ENCODE measurements around the gene EIF4G3.

Gene EIF4G3

GRCh38 chr1:20882837-20883236 is 293.9 kb downstream of the EIF4G3 start:
- TF ChIP-seq, protein P1, sequence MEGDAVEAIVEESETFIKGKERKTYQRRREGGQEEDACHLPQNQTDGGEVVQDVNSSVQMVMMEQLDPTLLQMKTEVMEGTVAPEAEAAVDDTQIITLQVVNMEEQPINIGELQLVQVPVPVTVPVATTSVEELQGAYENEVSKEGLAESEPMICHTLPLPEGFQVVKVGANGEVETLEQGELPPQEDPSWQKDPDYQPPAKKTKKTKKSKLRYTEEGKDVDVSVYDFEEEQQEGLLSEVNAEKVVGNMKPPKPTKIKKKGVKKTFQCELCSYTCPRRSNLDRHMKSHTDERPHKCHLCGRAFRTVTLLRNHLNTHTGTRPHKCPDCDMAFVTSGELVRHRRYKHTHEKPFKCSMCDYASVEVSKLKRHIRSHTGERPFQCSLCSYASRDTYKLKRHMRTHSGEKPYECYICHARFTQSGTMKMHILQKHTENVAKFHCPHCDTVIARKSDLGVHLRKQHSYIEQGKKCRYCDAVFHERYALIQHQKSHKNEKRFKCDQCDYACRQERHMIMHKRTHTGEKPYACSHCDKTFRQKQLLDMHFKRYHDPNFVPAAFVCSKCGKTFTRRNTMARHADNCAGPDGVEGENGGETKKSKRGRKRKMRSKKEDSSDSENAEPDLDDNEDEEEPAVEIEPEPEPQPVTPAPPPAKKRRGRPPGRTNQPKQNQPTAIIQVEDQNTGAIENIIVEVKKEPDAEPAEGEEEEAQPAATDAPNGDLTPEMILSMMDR (IDR thresholded peaks at IDR 0.05; ENCODE audit: low read depth, low read length): no peak
- peaks cover 27% of the 10 kb centered on the region for H3K36me3 ChIP-seq
- no peak overlapping the region for H3K27ac ChIP-seq
- no peak overlapping the region for H3K4me3 ChIP-seq (ENCODE audit: low read depth, low read length)
- no peak for DNase-seq
- H3K27me3 ChIP-seq (ENCODE audit: insufficient read depth, low read depth, severe bottlenecking): no peaks in the 10 kb centered on the region
- H3K9me3 ChIP-seq (ENCODE audit: severe bottlenecking): no peaks in the 10 kb centered on the region

GRCh38 chr1:20878799-20879198 is 297.9 kb downstream of the EIF4G3 start:
- no peak overlapping the region for H3K4me3 ChIP-seq (ENCODE audit: low read depth, low read length)
- H3K27me3 ChIP-seq (ENCODE audit: insufficient read depth, low read depth, severe bottlenecking): no peaks in the 10 kb centered on the region
- H3K27ac ChIP-seq: no peak overlapping the region
- no peaks in the 10 kb centered on the region for H3K9me3 ChIP-seq (ENCODE audit: severe bottlenecking)
- peaks cover 19% of the 10 kb centered on the region for H3K36me3 ChIP-seq
- no peak for DNase-seq
- TF ChIP-seq, protein P1 (IDR thresholded peaks at IDR 0.05; ENCODE audit: low read depth, low read length): no peak

- no peaks in the 10 kb centered on the region for H3K27me3 ChIP-seq (ENCODE audit: insufficient read depth, low read depth, severe bottlenecking)
- no peak for DNase-seq
- peaks cover 25% of the 10 kb centered on the region for H3K36me3 ChIP-seq
- no peak overlapping the region for H3K27ac ChIP-seq
- H3K4me3 ChIP-seq (ENCODE audit: low read depth, low read length): no peak overlapping the region
- TF ChIP-seq, protein P1 (IDR thresholded peaks at IDR 0.05; ENCODE audit: low read depth, low read length): no peak
- no peaks in the 10 kb centered on the region for H3K9me3 ChIP-seq (ENCODE audit: severe bottlenecking)
Measured at GRCh38 chr1:20875198-20875973, 301.3 kb downstream of the EIF4G3 start.

DNA sequence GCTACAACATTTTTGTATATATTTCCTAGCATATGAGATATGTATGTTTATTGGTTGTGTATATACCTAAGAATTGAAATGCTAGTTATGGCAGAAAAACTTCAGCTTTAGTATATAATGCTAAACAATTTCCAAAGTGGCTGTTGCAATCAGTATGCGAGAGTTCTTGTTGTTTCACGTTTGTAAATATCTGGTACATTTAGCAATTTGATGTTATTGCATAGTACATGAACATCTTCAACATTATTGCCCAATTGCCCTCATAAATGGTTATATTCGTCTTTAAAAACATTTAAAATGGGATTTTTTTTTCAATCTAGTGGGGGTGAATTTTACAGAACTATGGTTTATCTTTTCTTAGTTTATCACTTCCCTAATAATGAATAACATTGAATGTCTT is 303.4 kb downstream of the EIF4G3 start:
- H3K27me3 ChIP-seq (ENCODE audit: insufficient read depth, low read depth, severe bottlenecking): no peaks in the 10 kb centered on the region
- no peak overlapping the region for H3K4me3 ChIP-seq (ENCODE audit: low read depth, low read length)
- H3K27ac ChIP-seq: no peak overlapping the region
- peaks cover 15% of the 10 kb centered on the region for H3K36me3 ChIP-seq
- no peak for DNase-seq
- H3K9me3 ChIP-seq (ENCODE audit: severe bottlenecking): no peaks in the 10 kb centered on the region
- TF ChIP-seq, protein P1 (IDR thresholded peaks at IDR 0.05; ENCODE audit: low read depth, low read length): no peak

DNA sequence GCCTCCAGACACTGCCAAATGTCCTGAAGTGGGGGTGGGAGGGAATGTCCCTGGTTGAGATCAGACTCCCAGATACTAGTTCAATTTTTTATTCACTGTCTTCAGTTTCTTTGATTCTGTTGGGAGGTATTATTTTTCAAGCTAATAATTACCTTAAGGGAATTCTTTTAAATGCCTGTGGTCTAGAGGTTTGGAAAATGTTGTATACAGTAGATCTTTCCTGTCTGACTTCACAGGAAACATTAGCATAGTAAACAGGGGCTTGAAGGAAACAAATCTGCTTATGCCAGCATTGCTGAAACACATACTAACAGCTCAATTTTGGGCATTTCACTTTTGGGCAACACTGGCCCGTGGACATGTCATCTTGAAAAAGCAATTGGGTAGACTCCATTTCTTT is 305.3 kb downstream of the EIF4G3 start:
- TF ChIP-seq, protein P1 (IDR thresholded peaks at IDR 0.05; ENCODE audit: low read depth, low read length): no peak
- DNase-seq: no peak
- Histone ChIP-seq H3K9me3 (ENCODE audit: severe bottlenecking) (no peaks in the 10 kb centered on the region), H3K27ac (no peak overlapping the region), H3K4me3 (ENCODE audit: low read depth, low read length) (no peak overlapping the region), H3K27me3 (ENCODE audit: insufficient read depth, low read depth, severe bottlenecking) (no peaks in the 10 kb centered on the region), H3K36me3 (peaks cover 10% of the 10 kb centered on the region; the same call in 1 of the 2 replicates)

- Histone ChIP-seq H3K27ac (no peak overlapping the region), H3K4me3 (ENCODE audit: low read depth, low read length) (no peak overlapping the region), H3K27me3 (ENCODE audit: insufficient read depth, low read depth, severe bottlenecking) (no peaks in the 10 kb centered on the region), H3K36me3 (peaks cover 16% of the 10 kb centered on the region), H3K9me3 (ENCODE audit: severe bottlenecking) (no peaks in the 10 kb centered on the region)
- TF ChIP-seq, protein P1 (IDR thresholded peaks at IDR 0.05; ENCODE audit: low read depth, low read length): no peak
- no peak for DNase-seq
Measured at GRCh38 chr1:20870718-20871117, 306.0 kb downstream of the EIF4G3 start.
